SK-N-SH (cell line): ENCODE data around the gene TEX12.

Source experiments
- CTCF ChIP-seq: fragments of 200-600 bp; sonication (generic); IDR thresholded peaks from 2 replicates; pipeline ENCODE4 v1.6.1; 2017; ENCODE audit warnings: antibody characterized with exemption, mild to moderate bottlenecking, moderate library complexity
- GABPA ChIP-seq: IDR thresholded peaks from 2 replicates; pipeline ENCODE4 v1.4.0; 2012; ENCODE audit warnings: low read depth, mild to moderate bottlenecking
- GATA2 ChIP-seq: sonication (generic); formaldehyde crosslinking; IDR thresholded peaks from 2 replicates; pipeline ENCODE4 v1.5.0; 2020; ENCODE audit warnings: mild to moderate bottlenecking, missing genetic modification reagents
- JUND ChIP-seq: IDR thresholded peaks from 2 replicates; pipeline ENCODE4 v1.4.0; 2012
- MXI1 ChIP-seq: IDR thresholded peaks from 2 replicates; pipeline ENCODE4 v1.6.1; 2012; ENCODE audit warnings: mild to moderate bottlenecking, low read depth, low read length, improper control_type of control experiment
- POLR2AphosphoS5 ChIP-seq: IDR thresholded peaks from 2 replicates; pipeline ENCODE4 v1.6.1; 2012; ENCODE audit warnings: low read depth, low read length
- RAD21 ChIP-seq: IDR thresholded peaks from 2 replicates; pipeline ENCODE4 v1.6.1; 2012; ENCODE audit warnings: mild to moderate bottlenecking, low read length
- RXRA ChIP-seq: IDR thresholded peaks from 2 replicates; pipeline ENCODE4 v1.4.0; 2012; ENCODE audit warnings: low read depth, mild to moderate bottlenecking, borderline replicate concordance
- TAF1 ChIP-seq: IDR thresholded peaks from 2 replicates; pipeline ENCODE4 v1.6.1; 2012; ENCODE audit warnings: low read depth, mild to moderate bottlenecking, low read length, moderate library complexity, borderline replicate concordance
- TF ChIP-seq, protein P1 (sequence below): IDR thresholded peaks from 2 replicates; pipeline ENCODE4; 2012
- TF ChIP-seq, protein P2 (sequence below): IDR thresholded peaks from 2 replicates; pipeline ENCODE4 v1.4.0; 2012; ENCODE audit warnings: low read depth
- TF ChIP-seq, protein P3 (sequence below): fragments of 150-350 bp; IDR thresholded peaks from 2 replicates; pipeline ENCODE4 v1.6.1; 2017; ENCODE audit warnings: antibody characterized with exemption, low read length, low read depth, borderline replicate concordance
- TF ChIP-seq, protein P4 (sequence below): IDR thresholded peaks from 2 replicates; pipeline ENCODE4 v1.4.0; 2012; ENCODE audit warnings: low read depth, borderline replicate concordance

DNA sequence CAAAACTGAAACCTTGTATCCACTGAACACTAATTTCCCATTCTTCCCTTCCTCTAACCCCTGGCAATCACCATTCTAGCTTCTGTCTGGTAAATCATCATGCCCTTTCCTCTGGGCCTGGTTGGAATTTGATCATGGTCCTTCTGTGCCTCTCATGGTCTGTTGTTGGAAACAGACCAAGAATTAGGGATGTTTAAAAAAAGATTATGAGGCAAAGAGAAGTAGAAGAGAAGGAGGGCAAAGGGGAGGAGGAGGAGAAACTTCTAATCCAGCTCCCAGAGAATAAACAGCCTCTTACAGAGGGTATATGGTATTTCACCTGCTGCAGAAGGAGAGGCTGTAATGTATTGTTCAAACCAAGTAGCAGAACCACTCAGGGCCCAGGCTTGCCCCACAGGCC, 18.7 kb downstream of the TEX12 start:
- TF ChIP-seq CTCF: no peak
- TF ChIP-seq, protein P1, sequence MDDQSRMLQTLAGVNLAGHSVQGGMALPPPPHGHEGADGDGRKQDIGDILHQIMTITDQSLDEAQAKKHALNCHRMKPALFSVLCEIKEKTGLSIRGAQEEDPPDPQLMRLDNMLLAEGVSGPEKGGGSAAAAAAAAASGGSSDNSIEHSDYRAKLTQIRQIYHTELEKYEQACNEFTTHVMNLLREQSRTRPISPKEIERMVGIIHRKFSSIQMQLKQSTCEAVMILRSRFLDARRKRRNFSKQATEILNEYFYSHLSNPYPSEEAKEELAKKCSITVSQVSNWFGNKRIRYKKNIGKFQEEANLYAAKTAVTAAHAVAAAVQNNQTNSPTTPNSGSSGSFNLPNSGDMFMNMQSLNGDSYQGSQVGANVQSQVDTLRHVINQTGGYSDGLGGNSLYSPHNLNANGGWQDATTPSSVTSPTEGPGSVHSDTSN: no peak
- TF ChIP-seq GABPA: no peak
- no peak for TF ChIP-seq POLR2AphosphoS5
- no peak for TF ChIP-seq RXRA
- no peak for TF ChIP-seq TAF1
- TF ChIP-seq GATA2 (CRISPR knock-in tag): no peak
- TF ChIP-seq RAD21: no peak
- TF ChIP-seq JUND: no peak
- TF ChIP-seq, protein P2, sequence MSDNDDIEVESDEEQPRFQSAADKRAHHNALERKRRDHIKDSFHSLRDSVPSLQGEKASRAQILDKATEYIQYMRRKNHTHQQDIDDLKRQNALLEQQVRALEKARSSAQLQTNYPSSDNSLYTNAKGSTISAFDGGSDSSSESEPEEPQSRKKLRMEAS: no peak
- TF ChIP-seq MXI1: no peak
- TF ChIP-seq, protein P3, sequence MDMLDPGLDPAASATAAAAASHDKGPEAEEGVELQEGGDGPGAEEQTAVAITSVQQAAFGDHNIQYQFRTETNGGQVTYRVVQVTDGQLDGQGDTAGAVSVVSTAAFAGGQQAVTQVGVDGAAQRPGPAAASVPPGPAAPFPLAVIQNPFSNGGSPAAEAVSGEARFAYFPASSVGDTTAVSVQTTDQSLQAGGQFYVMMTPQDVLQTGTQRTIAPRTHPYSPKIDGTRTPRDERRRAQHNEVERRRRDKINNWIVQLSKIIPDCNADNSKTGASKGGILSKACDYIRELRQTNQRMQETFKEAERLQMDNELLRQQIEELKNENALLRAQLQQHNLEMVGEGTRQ: no peak
- TF ChIP-seq, protein P4, sequence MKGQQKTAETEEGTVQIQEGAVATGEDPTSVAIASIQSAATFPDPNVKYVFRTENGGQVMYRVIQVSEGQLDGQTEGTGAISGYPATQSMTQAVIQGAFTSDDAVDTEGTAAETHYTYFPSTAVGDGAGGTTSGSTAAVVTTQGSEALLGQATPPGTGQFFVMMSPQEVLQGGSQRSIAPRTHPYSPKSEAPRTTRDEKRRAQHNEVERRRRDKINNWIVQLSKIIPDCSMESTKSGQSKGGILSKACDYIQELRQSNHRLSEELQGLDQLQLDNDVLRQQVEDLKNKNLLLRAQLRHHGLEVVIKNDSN: no peak
